Retina (tissue), 1 donor: ENCODE data around the gene APP.
A peak's percentile ranks its signal among the peaks of the same experiment; 100 is the strongest.
"Not testable (repeated sequence)": the region's sequence is repeated elsewhere in the genome, so short reads cannot be mapped to it uniquely, and the experiment has no call there.

Source experiments
- DNase-seq: peaks from one replicate; pipeline ENCODE4 v3.0.0-alpha.2; 2016

APP gene

DNA sequence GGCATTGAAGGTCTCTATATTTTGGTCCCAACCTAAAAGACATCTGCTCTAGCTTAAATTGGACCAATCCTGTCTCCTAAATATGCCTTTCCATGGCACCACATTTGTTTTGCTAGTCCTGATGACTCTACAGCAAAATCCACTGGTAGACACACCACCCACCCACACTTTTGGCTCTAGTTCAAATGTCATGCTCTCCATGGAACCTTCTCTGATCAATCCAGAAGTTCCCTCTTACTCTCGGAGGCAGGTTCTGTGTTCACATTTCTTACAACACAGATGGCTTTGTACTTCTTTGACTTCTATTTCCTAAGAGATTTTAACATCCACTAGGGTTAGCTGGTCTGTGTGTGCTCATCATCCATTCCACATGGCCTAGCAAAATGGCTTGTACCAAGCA lies 151.3 kb downstream of the APP start:
- DNase-seq: no peak

DNA sequence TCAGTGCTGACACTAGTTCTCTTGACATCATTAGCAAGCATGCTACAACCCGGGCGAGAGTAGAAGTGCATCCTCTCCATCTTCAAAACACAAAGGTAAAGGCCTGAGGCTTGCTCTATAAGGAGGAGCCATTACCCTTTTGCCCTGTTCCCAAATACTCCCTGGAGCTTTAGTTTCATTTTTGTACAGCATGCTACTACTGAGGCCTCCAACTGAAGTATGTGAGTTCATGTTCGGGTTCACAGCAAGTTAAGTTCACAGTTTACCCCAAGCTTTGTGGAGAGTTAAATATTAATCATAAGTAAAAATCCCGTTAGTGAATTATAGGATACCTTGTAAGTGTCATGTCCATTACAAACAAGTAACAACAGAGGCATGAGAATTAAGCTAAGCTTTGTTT lies 156.6 kb downstream of the APP start:
- DNase-seq: no peak

DNA sequence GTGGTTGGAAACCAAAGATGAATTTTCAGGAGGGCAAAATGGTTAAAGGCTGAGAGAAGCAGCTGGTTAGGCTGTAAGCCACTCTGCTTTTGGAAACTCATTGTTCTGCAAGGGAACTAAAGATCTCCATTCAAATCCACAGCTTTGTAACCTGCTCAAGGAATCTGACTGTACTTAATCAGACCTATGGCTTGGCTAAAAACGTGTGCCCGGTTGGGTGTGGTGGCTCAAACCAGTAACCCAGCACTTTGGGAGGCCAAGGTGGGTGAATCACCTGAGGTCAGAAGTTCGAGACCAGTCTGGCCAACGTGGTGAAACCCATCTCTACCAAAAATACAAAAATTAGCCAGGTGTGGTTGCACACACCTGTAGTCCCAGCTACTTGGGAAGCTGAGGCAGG lies 158.1 kb downstream of the APP start:
- DNase-seq: not testable (repeated sequence)

DNA sequence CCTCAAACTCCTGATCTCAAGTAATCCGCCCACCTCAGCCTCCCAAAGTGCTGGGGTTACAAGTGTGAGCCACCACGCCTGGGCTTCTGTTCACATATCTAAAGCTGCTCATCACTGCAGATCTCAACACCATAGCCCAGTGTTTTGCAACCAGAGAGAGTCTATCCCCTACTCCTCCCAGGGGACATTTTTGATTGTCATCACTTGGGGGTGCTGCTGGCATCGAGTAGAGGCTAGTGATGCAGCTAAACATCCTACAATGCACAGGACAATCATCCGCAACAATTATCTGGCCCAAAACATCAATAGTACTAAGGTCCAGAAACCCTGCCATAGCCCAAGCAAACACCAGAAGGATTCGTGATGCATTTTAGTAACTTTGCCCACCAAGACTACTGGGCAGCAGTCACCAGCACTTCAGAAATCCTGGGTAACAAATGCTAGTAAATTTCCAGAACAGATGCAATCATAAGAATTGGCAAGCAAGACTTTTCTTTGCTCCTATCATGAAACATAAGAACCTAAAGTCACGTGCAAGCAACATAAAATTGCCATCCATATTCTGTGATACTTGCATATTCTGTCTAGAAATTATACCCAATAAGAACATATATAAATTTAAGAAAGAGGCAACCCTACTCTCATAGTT lies 159.2 kb downstream of the APP start:
- no peak for DNase-seq

DNA sequence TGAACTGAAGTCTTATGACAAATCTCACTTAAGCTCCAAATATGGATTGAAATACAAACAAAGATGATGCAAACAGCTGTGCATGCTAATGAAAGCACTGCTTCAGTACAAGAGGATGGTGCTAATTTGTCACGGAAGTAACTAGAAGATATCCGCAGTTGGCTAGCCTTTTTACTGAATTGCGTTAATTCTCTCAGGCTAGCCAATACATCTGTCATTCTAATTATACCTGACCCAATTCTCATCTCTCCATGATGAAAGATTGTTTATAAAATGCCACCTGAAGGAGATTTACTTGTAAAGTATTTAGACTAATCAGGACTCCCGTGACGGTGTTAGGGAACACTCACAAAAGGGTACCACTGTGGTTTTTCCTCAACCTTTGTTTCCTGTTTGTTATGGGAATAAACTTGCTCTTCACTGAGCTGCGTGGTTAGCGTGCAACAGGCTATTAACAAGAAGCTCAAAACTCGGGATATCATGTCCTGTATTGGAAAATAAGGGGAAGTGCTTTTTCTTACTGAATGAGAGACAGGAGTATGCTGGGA lies 162.5 kb downstream of the APP start:
- DNase-seq: peak; percentile 9

DNA sequence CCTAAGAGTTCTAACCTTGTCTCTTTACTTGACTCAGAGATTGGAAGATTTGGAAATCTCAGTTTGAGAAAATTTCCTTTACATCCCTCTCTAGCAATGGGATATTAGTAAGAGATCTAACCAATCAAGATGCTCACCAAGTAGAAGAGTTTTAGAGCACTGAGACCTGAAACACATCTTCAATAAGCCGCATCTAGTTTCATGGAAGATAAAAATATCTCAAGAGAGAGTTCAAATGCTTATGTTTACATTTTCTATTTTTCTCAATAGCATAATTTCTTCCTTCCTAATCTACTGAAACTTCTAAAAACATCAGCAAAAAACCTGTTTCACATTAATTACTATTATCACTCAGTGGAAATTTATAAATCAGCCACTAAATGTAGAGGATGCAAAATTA lies 165.1 kb downstream of the APP start:
- no peak for DNase-seq

DNA sequence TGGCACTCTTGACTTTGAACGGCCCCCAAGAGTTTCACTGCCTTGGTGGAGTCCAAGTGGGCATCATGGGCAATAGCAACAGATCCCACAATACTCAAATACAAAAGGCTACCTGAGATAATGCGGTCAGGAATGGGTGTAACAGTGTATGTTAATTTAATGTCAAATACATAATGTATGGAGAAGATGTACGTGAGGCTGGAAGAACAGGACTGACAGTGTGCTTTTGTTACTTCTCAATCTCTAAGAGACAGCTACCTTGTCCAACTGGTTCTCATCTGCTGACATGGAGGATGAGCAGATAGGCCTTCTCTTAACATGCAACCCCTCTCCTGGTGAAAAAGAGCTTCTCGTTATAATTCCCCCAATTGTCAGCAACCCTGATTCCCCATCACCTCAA lies 167.2 kb downstream of the APP start:
- DNase-seq: no peak

DNA sequence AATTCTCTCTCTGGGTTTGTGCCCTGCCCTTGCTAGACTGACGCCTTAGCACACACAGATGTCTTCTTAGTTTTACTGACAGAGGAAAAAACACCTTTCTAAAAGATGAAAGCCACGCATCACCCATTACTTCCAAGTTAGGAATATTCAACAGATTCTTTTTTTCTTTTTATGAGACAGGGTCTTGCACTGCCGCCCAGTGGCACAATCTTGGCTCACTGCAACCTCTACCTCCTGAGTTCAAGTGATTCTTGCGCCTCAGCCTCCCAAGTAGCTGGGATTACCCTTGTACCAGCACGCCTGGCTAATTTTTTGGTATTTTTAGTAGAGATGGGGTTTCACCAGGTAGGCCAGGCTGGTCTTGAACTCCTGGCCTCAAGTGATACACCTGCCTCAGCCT lies 169.2 kb downstream of the APP start:
- DNase-seq: no peak

DNA sequence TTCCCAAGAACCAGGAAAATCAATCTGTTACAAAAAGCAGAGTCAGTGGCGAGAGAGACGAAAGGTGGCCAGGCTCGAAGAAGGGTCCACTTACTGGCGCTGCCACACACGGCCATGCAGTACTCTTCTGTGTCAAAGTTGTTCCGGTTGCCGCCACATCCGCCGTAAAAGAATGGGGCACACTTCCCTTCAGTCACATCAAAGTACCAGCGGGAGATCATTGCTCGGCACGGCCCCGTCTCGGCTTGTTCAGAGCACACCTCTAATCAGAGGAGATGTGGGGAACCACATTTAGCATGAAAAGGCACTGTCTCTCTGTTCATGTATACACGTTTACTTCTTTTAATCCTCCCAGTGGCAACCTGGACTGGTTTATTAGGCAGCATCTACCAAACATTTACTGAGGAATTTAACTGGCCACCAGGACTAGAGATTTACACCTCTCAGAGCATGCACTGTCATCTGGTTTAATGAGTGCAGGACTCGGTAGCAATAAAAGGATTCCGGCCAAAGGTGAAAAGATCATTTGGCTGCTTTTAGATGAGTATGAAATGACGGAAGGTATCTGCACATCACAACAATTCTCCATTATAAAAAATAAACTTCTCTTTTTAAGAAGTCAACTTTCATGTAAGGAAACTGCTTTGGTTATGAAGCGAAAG lies 170.5 kb downstream of the APP start:
- DNase-seq: peak; percentile 17

DNA sequence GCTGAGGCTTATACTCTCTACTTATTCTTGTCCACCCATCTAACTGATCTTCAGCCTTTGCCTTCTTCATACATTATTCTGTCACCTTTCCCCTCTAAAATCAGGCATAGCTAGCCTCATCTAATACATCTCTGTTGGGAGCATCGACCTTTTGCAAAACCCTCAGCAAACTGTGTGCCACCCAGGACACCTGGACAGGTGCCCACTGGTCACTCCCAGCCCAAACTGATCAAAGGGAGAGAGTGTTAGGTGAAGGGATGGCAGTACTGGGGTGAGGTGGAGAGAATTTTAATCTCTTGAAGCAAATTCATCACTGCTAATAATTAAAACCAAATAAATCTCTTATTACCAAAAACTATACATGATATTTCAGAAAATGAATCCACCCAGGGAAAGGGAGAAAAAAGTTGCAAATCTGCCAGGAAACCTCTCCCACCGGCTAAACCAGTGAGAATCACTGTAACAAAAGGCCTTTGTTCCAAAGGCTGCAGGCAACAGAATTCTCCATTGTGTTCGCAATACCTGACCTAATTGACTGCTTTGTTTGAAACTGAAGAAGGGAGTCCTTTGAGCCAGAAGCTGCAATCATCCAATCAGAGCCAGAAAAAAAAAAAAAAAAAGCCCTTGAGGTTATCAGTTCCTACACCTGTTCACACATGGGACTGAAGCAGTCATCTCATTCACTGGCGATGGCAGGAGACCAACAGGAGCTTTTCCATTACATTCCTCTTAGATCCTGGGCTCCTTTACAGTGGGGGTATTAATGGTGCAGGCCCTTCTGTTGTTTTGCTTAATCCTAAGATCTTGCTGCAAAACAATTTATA lies 172.6 kb downstream of the APP start:
- peak; percentile 65 for DNase-seq

DNA sequence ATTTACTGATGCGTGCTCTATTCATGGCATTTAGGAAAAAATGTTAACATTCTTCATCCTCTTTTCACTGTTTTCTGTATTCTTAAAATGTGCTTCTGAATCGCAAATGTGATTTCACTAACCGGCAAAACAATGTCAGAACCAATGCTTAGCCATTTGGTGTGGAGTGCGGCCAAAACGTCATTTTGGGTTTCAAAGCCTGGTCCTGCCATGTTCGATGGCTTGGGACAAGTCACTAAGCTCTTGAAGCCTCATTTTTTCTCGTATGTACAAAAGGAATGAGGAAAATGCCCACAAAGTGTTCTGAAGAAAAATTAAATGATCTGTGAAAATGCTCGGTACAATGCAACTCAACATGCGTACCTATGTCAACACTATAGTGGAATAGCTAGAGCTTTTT lies 175.3 kb downstream of the APP start:
- no peak for DNase-seq

DNA sequence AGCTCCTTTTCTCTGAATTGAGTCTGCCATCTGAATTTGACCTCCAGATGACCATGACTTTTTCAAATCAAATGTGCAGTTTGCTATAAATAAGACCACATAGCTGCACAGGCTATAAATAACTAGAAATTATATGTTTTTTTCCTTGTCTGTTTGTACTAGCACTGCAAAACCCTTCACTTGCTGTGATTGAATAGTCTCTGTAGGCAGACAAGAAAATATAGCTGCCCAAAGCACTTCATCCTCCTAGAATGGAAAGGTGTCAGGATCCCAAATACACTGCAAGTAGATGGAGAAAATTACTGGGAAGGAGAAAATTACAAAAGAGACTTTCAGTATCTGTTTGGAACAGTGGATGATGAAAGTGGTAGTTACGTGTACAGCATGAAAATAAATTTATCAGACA lies 175.8 kb downstream of the APP start:
- no peak for DNase-seq

DNA sequence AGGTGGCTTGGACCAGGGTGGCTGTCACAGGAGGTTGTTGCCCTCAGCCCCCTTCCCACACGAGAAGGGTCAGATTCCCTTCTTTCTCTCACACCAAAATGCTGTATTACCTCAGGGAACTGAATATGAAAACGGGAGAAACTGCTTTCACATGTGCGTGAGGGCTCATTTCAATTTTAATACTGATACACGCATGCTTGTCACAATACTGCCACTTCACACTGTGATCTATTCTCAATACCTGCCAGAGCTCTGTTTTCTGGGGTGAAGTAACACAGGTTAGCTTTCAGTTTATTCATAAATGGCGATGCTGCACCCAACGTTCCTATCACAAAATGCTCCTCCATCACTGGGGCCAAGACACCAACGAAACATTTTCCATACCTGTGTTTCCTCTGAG lies 181.8 kb downstream of the APP start:
- DNase-seq: no peak

DNA sequence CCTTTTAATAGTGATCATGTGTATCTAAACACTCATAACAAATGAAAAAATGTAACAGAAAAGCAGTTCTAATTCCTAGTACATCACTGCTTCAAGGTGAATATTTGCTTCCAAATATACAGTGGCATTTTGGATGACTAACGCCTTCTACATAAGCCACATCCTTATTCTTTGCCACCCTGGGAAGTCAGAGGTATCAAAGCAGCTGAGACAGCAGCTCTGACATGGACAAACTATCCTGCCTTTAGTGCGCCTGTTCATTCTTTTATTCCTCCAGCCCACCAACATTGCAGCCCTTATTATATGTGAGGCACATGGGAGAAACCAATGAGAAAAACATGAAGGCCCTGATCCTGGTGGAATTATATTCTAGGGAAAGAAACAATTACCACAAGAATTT lies 183.0 kb downstream of the APP start:
- DNase-seq: no peak

DNA sequence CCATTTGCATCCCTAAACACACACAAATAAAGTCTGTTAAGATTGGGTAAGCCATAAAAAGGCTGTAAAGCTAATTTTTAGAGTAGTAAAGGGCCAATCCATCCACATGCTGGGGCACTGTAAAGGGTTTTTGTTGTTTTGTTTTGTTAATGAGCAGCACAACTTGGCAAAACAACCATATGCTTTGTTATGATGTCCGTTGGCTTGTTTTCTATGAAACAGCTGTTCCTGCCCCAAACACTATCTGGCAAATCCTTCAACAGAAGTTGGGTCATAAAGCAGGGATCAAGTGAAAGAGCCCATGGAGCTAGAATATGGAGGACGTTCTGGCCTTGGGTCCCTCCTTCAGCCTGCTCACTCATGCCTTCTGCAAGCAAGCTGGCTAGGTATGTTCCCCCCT lies 183.6 kb downstream of the APP start:
- DNase-seq: no peak

DNA sequence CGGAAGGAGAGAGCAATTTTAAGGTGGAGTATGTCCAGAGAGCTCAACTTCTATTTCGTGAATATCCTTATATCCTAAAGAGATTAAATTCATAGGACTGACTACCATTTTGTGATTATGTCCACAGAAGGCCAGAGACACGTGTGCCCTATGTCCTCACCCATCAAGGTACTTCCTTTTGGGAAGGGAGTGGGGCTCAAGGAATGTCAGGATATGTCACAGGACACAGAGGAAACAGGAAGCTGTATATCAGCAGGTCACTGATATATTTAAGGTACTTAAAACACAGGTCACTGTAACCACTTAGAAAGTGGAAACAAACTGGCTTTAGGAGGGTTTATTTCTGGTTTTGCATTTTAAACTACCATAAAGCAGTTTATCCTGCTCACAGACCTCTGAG lies 184.6 kb downstream of the APP start:
- no peak for DNase-seq

DNA sequence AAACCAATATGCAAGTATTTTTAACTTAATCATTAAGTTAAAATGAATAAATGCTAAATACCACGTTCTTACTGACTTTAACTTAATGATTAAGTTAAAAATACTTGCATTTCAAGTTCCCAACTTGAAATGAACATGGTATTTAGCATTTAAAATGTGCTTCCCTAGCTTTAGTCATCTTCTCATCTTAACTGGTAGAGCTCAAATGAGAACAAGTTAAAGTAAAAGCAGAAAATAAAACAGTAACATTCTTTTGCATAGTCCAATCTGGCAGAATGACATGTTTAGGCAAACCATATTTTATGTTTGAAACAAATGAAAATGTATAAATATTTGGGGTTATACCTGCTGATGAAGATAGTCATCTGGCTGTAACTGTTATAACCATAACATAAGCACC lies 186.0 kb downstream of the APP start:
- DNase-seq: no peak

DNA sequence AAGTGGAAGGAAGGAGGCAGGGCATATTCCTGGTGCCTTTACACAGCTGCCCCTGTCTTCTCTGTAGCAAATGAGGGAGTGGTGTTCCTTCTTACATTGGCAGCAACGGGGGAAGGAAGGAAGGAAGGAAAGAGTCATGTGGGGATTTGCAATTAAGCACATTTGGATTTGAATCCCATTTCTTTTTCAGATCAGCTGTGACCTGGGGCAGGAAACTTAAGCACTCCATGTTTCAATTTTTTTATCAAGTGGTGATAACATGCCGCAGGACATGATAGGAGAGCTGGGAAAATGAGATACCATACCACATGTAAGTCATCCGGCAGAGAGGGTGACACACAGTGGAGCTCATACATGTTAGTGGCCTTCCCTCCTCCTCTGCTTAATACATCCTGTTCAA lies 186.8 kb downstream of the APP start:
- no peak for DNase-seq

DNA sequence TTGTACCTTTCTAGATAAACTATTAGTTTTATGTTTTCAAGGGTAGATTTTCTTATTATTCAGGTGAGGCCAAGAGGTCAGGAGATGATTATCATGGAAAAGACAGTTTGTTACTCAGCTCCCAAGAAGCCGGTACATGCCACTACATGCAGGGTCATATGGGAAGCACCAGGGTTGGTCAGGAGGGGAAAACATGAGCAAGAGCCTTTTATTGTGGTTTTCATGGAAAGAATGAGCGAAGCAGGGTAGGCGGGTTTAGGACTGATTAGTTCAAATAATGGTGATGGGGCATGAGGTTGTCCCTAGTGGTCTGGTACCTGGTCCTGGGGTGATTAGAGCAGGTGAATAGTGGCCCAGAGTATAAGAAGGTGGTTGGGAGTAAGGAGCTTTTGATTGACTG lies 189.9 kb downstream of the APP start:
- DNase-seq: no peak

DNA sequence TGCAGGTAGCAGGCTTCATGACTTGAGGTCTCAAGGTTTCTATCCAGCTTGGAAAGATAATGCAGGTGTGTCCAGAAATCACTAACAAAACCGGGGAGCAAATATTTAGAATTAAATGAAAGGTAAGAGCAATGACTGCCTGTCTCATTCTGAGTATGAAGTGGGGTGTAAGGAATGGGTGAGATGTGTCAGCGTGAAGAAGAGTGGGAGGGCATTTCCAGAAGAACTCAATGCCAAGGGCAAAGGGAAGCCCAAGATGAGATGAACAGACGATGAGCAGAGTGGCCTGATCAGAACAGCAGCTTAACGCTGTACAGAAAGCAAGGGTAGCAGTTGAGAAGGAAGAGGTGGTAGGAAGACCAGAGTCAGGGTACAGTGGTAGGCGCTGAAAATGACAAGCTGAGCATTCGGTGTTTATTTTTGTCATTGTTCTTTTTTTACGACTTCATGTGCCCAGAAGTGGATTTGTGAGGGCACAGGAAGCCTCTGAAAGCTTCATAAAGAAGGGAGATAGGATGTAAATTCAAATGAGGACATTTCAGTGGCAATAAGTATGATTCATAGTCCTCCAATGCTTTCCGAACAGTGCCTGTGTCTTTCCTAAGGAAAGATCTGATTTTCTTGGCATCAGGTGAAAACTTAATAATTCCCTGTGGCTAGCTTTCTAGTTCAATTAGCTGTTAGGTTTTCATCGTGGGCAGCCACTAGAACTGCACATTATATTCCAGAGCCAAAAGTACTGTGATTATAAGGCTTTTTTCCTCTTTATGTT lies 190.5 kb downstream of the APP start:
- no peak for DNase-seq

DNA sequence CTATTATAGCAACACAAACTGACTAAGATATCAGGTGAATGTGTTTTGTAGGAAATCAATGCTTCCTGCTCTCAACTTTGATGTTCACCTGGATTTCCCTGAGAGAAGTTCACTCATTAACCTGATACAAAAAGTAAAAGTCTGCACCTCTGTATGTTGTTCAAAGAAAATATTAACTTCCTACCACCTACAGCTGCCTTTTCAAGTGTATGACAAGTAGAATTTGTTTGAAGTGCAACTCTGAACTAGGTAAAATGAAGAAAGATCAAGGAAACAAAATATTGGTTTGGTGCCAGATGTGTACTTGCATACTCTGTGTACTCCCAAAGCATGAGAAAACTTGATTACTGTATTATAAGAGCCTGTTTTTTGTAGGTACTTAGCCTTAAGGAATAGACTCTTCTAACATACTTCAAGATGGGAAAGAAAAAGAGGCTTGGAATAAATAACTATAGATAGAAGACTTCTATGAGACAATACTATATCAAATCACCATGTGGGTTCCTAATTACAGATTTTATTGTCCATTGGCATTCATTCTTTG lies 193.4 kb downstream of the APP start:
- DNase-seq: no peak

DNA sequence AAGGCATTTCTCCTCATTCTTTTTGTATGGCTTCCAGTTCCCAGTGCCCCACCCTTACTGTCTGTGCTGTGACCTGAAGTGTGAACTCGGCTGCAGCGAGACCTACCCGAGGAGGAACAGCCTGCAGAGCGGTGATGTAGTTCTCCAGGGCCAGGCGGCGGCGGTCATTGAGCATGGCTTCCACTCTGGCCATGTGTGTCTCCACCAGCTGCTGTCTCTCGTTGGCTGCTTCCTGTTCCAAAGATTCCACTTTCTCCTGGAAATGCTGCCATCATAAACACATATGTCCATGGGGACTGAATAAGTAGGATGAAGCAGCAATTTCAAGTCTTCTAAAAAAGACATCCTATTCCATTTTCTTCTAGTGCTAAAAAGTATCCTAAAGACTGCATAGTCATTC lies 195.6 kb downstream of the APP start:
- no peak for DNase-seq
